ENCODE measurements around the gene NFYC.

DNA sequence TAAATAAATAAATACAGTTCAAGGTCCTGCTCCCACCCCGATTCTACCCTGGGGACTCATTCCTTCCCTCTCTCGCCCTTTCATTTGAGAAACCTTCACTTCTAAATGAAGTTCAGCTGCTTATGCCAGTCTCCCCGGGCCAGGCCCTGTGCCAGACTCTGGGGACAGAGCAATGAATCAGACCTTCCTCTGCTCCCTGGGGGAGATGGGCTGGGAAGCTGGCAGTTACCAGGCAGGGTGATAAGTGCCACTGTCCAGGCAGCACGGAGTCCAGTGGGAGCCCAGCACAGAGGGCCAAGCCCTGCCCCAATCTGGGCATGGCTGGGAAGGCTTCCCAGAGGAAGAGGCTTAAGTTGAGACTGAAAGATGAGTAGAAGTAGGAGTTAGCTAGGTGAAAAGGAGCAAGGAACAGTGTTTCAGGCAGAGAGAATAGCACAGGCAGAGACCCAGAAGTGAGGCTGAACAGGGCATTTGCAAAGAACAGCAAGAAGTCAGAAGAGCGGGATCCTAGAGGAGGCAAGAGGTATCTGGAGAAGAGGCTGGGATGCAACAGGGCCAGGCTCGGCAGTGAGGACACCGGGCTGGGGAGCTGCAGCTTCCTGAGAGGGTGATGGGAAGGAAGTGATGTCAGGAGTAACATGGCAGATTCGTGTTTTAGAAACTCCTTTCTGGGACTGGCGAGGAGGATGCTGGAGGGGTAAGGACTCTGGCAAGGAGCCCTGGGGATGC is 105.6 kb downstream of the NFYC start:
- no peak for TF ChIP-seq POLR2AphosphoS5 (IDR thresholded peaks at IDR 0.05; ENCODE audit: low read depth, low read length)
- TF ChIP-seq POLR2A (IDR thresholded peaks at IDR 0.05; ENCODE audit: low read depth, low read length): no peak
- no peak for TF ChIP-seq TAF1 (IDR thresholded peaks at IDR 0.05; ENCODE audit: low read depth, low read length)
